H9 (cell line): ENCODE results near the gene DENND1A. TPM values are rescaled to one million over a fixed set of nuclear protein-coding genes. Genes with fewer than 3 reads are reported as not detected.

Experiments used
- DNase-seq: peaks from one replicate; pipeline ENCODE4 v3.0.0-alpha.2; 2017
- H2AFZ ChIP-seq: one replicate; pipeline ENCODE4 v1.6.1; 2013; ENCODE audit warnings: mild to moderate bottlenecking, low read length, control low read depth, moderate library complexity
- H2AK5ac ChIP-seq: 2 replicates; pipeline ENCODE4 v1.6.1; 2013; ENCODE audit warnings: low read length, control low read depth, mixed read lengths; ENCODE audit not compliant: insufficient read length
- H2BK120ac ChIP-seq: one replicate; pipeline ENCODE4 v1.6.1; 2013; ENCODE audit warnings: low read depth, mild to moderate bottlenecking, low read length, control low read depth, inconsistent platforms; ENCODE audit not compliant: poor library complexity, severe bottlenecking
- H2BK12ac ChIP-seq: 2 replicates; pipeline ENCODE4 v1.6.1; 2013; ENCODE audit warnings: low read length, control low read depth, mixed read lengths, low read depth; ENCODE audit not compliant: insufficient read length
- H2BK15ac ChIP-seq: 2 replicates; pipeline ENCODE4 v1.6.1; 2013; ENCODE audit warnings: low read depth, low read length, control low read depth
- H2BK20ac ChIP-seq: one replicate; pipeline ENCODE4 v1.6.1; 2013; ENCODE audit warnings: low read depth, mild to moderate bottlenecking, low read length, control low read depth, inconsistent platforms; ENCODE audit not compliant: poor library complexity, severe bottlenecking
- H2BK5ac ChIP-seq: 2 replicates; pipeline ENCODE4 v1.6.1; 2013; ENCODE audit warnings: low read length, control low read depth, mixed read lengths; ENCODE audit not compliant: insufficient read length
- H3K14ac ChIP-seq: 2 replicates; pipeline ENCODE4 v1.6.1; 2013; ENCODE audit warnings: low read length, control low read depth; ENCODE audit not compliant: insufficient read depth
- H3K18ac ChIP-seq: 2 replicates; pipeline ENCODE4 v1.6.1; 2013; ENCODE audit warnings: low read depth, mild to moderate bottlenecking, mixed read lengths, low read length, control low read depth; ENCODE audit not compliant: insufficient read length
- H3K23ac ChIP-seq: 2 replicates; pipeline ENCODE4 v1.6.1; 2013; ENCODE audit warnings: low read length, control low read depth, mixed read lengths, low read depth; ENCODE audit not compliant: insufficient read length
- H3K23me2 ChIP-seq: 2 replicates; pipeline ENCODE4 v1.6.1; 2013; ENCODE audit warnings: low read depth, mild to moderate bottlenecking, mixed read lengths, low read length, control low read depth; ENCODE audit not compliant: insufficient read length, poor library complexity, severe bottlenecking
- H3K27ac ChIP-seq: 2 replicates; pipeline ENCODE4 v1.5.1; 2013; ENCODE audit warnings: low read length, control low read depth, mixed read lengths, low read depth; ENCODE audit not compliant: insufficient read length
- H3K27me3 ChIP-seq: 2 replicates; pipeline ENCODE4 v1.6.1; 2013; ENCODE audit warnings: low read length, control low read depth, inconsistent platforms; ENCODE audit not compliant: insufficient read depth
- H3K4ac ChIP-seq: 2 replicates; pipeline ENCODE4 v1.6.1; 2013; ENCODE audit warnings: low read depth, mild to moderate bottlenecking, control low read depth, inconsistent platforms, low read length, moderate library complexity
- H3K4me1 ChIP-seq: 2 replicates; pipeline ENCODE4 v1.6.1; 2013; ENCODE audit warnings: low read length, control low read depth, inconsistent platforms; ENCODE audit not compliant: insufficient read depth
- H3K4me2 ChIP-seq: 2 replicates; pipeline ENCODE4 v1.6.1; 2013; ENCODE audit warnings: low read length, control low read depth, mixed read lengths; ENCODE audit not compliant: insufficient read length, insufficient read depth
- H3K56ac ChIP-seq: 2 replicates; pipeline ENCODE4 v1.6.1; 2013; ENCODE audit warnings: low read depth, mild to moderate bottlenecking, mixed read lengths, low read length, control low read depth; ENCODE audit not compliant: insufficient read length
- H3K79me1 ChIP-seq: 2 replicates; pipeline ENCODE4 v1.6.1; 2013; ENCODE audit warnings: low read depth, mild to moderate bottlenecking, moderate library complexity, low read length, control low read depth, inconsistent platforms; ENCODE audit not compliant: insufficient read depth, poor library complexity, severe bottlenecking
- H3K79me2 ChIP-seq: 2 replicates; pipeline ENCODE4 v1.6.1; 2013; ENCODE audit warnings: low read length, control low read depth, inconsistent platforms; ENCODE audit not compliant: insufficient read depth
- H3K9ac ChIP-seq: 2 replicates; pipeline ENCODE4 v1.6.1; 2013; ENCODE audit warnings: low read length, control low read depth, mixed read lengths; ENCODE audit not compliant: insufficient read length; ENCODE audit errors: extremely low read depth
- H3K9me3 ChIP-seq: one replicate; pipeline ENCODE4 v1.6.1; 2013; ENCODE audit warnings: low read depth, low read length, inconsistent platforms; ENCODE audit not compliant: control insufficient read depth
- H3T11ph ChIP-seq: one replicate; pipeline ENCODE4 v1.6.1; 2013; ENCODE audit warnings: mild to moderate bottlenecking, low read length, control low read depth, inconsistent platforms
- H4K20me1 ChIP-seq: one replicate; pipeline ENCODE4 v1.6.1; 2013; ENCODE audit not compliant: control insufficient read depth, insufficient read length, insufficient read depth
- H4K5ac ChIP-seq: 2 replicates; pipeline ENCODE4 v1.6.1; 2013; ENCODE audit warnings: low read depth, mild to moderate bottlenecking, mixed read lengths, low read length, control low read depth; ENCODE audit not compliant: insufficient read length
- H4K8ac ChIP-seq: replicated peaks from 2 replicates; pipeline ENCODE4 v1.6.1; 2013; ENCODE audit warnings: low read length, control low read depth, mixed read lengths, low read depth; ENCODE audit not compliant: insufficient read length
- H4K91ac ChIP-seq: 2 replicates; pipeline ENCODE4 v1.6.1; 2013; ENCODE audit warnings: low read depth, mild to moderate bottlenecking, moderate library complexity, mixed read lengths, low read length, control low read depth; ENCODE audit not compliant: insufficient read length
- H3K27ac Mint-ChIP-seq, 3 experiments: 2 replicates in 2 of 3; 3 replicates in 1 of 3; pipeline ENCODE4 v1.8.0; 2020 to 2021; ENCODE audit warnings: mixed read lengths in 3 of 3, mild to moderate bottlenecking in 1 of 3, moderate library complexity in 1 of 3
- H3K27me3 Mint-ChIP-seq: 2 replicates; pipeline ENCODE4 v1.8.0; 2021; ENCODE audit warnings: low read depth, mild to moderate bottlenecking, moderate library complexity, mixed read lengths
- H3K36me3 Mint-ChIP-seq, 3 experiments: 2 replicates in 2 of 3; 3 replicates in 1 of 3; pipeline ENCODE4 v1.8.0; 2020 to 2021; ENCODE audit warnings: low read depth in 3 of 3, mixed read lengths in 3 of 3; ENCODE audit not compliant: insufficient read depth in 1 of 3
- H3K4me1 Mint-ChIP-seq, 2 experiments: 2 replicates each; pipeline ENCODE4 v1.8.0; 2020; ENCODE audit warnings: mixed read lengths in 2 of 2
- H3K4me3 Mint-ChIP-seq, 2 experiments: 2 replicates in 1 of 2; 3 replicates in 1 of 2; pipeline ENCODE4 v1.8.0; 2020 to 2021; ENCODE audit warnings: mild to moderate bottlenecking in 2 of 2, mixed read lengths in 2 of 2, moderate library complexity in 1 of 2
- H3K9me3 Mint-ChIP-seq, 2 experiments: 2 replicates in 1 of 2; 3 replicates in 1 of 2; pipeline ENCODE4 v1.8.0; 2020; ENCODE audit warnings: mild to moderate bottlenecking in 2 of 2, mixed read lengths in 2 of 2, moderate library complexity in 1 of 2
- WGBS: extraction: QIAGEN DNeasy Blood & Tissue Kit; methylation state at CpG from one replicate; pipeline ENCODE4 v1.1.7; 2013; ENCODE audit warnings: missing lambda C conversion rate, low lambda C conversion rate, mixed read lengths; ENCODE audit not compliant: insufficient read length; ENCODE audit errors: extremely low coverage; 5-methylcytosine and 5-hydroxymethylcytosine counted together
- total RNA-seq: library from RNA; stranded (reverse); gene quantifications from 2 replicates; pipeline ENCODE4 v1.2.1, GENCODE V29; 2021
- TF ChIP-seq, protein P1 (sequence below): fragments of 200-600 bp; sonication (generic); conservative IDR thresholded peaks from 3 replicates; pipeline ENCODE4 v1.8.0; 2021; ENCODE audit warnings: antibody characterized with exemption, mild to moderate bottlenecking

The DENND1A gene
- total RNA-seq, 1 experiment from 2014 or later, result 20.4 TPM

DNA sequence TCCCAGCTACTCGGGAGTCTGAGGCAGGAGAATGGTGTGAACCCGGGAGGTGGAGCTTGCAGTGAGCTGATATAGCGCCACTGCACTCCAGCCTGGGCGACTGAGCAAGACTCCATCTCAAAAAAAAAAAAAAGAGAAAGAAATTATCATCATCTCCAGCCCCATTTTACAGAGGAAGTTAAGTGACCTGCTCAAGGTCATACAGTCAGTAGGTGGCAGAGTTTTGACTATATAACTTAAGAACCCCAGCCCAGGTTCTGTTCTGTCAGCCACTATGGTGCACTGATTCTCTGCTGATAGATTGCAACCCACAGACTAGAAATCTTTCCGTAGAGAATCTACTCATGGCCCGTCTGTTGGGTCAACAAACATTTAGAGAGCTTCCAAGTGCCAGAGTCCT lies 25.7 kb upstream of the DENND1A start:
- H3K4ac ChIP-seq, result no peak overlapping the region
- Mint-ChIP-seq H3K9me3 (no peaks in the 10 kb centered on the region; a peak in 1 of 5 replicates), H3K4me1 (peaks cover 15 to 27% of the 10 kb centered on the region in 2 experiments), H3K27ac (no peak overlapping the region; a peak in 1 of 7 replicates), H3K27me3 (peaks cover 43% of the 10 kb centered on the region), H3K4me3 (no peak overlapping the region), H3K36me3 (no peaks in the 10 kb centered on the region)
- H3K27ac ChIP-seq, result no peak overlapping the region
- no peak overlapping the region for H4K91ac ChIP-seq
- H2BK12ac ChIP-seq, result no peak overlapping the region
- H3K4me1 ChIP-seq, result no peaks in the 10 kb centered on the region
- H4K20me1 ChIP-seq, result no peaks in the 10 kb centered on the region
- H2BK5ac ChIP-seq, result no peak overlapping the region
- H3K79me2 ChIP-seq, result no peaks in the 10 kb centered on the region
- no peak for DNase-seq
- H3K18ac ChIP-seq, result no peak overlapping the region
- no peaks in the 10 kb centered on the region for H3K27me3 ChIP-seq
- H3K56ac ChIP-seq, result no peak overlapping the region
- no peak overlapping the region for H2AFZ ChIP-seq
- H4K5ac ChIP-seq, result no peak overlapping the region
- H3K14ac ChIP-seq, result no peak overlapping the region
- no peak overlapping the region for H4K8ac ChIP-seq
- no peaks in the 10 kb centered on the region for H3K23me2 ChIP-seq
- H2BK120ac ChIP-seq, result no peak overlapping the region
- no peaks in the 10 kb centered on the region for H3K79me1 ChIP-seq
- no peak overlapping the region for H2BK15ac ChIP-seq
- no peak overlapping the region for H3K4me2 ChIP-seq
- no peaks in the 10 kb centered on the region for H3K9me3 ChIP-seq
- TF ChIP-seq, protein P1, sequence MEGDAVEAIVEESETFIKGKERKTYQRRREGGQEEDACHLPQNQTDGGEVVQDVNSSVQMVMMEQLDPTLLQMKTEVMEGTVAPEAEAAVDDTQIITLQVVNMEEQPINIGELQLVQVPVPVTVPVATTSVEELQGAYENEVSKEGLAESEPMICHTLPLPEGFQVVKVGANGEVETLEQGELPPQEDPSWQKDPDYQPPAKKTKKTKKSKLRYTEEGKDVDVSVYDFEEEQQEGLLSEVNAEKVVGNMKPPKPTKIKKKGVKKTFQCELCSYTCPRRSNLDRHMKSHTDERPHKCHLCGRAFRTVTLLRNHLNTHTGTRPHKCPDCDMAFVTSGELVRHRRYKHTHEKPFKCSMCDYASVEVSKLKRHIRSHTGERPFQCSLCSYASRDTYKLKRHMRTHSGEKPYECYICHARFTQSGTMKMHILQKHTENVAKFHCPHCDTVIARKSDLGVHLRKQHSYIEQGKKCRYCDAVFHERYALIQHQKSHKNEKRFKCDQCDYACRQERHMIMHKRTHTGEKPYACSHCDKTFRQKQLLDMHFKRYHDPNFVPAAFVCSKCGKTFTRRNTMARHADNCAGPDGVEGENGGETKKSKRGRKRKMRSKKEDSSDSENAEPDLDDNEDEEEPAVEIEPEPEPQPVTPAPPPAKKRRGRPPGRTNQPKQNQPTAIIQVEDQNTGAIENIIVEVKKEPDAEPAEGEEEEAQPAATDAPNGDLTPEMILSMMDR, result no peak
- WGBS, result no CpG with 5 or more reads among the region's 6 CpGs
- H2BK20ac ChIP-seq, result no peak overlapping the region
- no peak overlapping the region for H3K23ac ChIP-seq
- no peak overlapping the region for H2AK5ac ChIP-seq
- H3T11ph ChIP-seq, result no peak overlapping the region
- H3K9ac ChIP-seq, result no peak overlapping the region
